Measurements from ENCODE around the gene TLR4. TPM values are rescaled to one million over a fixed set of nuclear protein-coding genes. Genes with fewer than 3 reads are reported as not detected.

The TLR4 gene
- total and polyA plus RNA-seq, 10 of the 15 experiments (the other 5 are each of a cell fraction or from before 2014, with no cell fraction given), result 0.03 to 0.50 (median 0.16) TPM

DNA sequence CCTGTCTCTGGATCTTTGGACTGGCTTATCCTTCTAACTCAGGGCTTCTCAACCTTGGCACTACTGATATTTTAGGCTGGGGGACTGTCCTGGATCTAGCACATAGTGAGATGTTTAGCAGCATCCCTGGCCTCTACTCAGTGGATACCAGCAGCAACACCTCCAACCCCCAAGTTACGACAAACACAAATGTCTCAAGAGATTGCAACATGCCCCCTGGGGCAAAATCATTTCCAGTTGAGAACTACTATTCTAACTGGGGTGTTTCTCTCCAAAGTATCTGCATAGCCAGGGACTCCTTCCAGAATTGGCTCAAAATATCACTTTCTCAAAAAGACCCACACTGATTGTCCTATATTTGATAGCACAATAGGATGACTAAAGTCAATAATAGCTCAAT, 7.2 kb upstream of the TLR4 start:
- no peak overlapping the region for H3K9ac ChIP-seq (ENCODE audit: control insufficient read depth, insufficient read depth, low read length)
- ChIA-PET SMC1A (ENCODE audit: uncharacterized antibody, unreplicated experiment) (no interaction called here), RAD21 (ENCODE audit: unreplicated experiment) (no interaction called here), POLR2A (no interaction called here), CTCF (no interaction called here)
- DNase-seq (ENCODE audit: low read depth, low spot score), result no peak
- no peaks in the 10 kb centered on the region for H3K79me2 ChIP-seq (ENCODE audit: control insufficient read depth, insufficient read depth, low read length)
- no TSS peak for BruUV-seq (replicated peaks)
- H3K4me2 ChIP-seq (ENCODE audit: control insufficient read depth, insufficient read depth), result no peak overlapping the region
- H2AFZ ChIP-seq (ENCODE audit: control insufficient read depth, low read depth, low read length), result no peak overlapping the region
- intact Hi-C loops (cut with micrococcal nuclease; ENCODE audit: unreplicated experiment), result no loop called here
- no peaks in the 10 kb centered on the region for H3K27me3 ChIP-seq (replicated peaks in 1 of 2; ENCODE audit: control insufficient read depth in 2 of 2, insufficient read depth in 2 of 2, low read length in 1 of 2)
- FAIRE-seq, result no peak
- TF ChIP-seq NFYB (IDR thresholded peaks at IDR 0.05; ENCODE audit: insufficient read depth, low read depth, low read length) (0 out of 2 replicates have a peak, but pooled peaks have one; percentile 42), MTA2 (IDR thresholded peaks at IDR 0.05; ENCODE audit: low read depth) (no peak)
- WGBS (ENCODE audit: insufficient coverage, insufficient replicate concordance, low lambda C conversion rate, missing lambda C conversion rate), result 0% methylated on average over 1 of the region's 1 CpG
- no peaks in the 10 kb centered on the region for H3K36me3 ChIP-seq (ENCODE audit: control insufficient read depth in 2 of 2, insufficient read depth in 2 of 2, low read length in 1 of 2)
- no peaks in the 10 kb centered on the region for H4K20me1 ChIP-seq (ENCODE audit: control insufficient read depth, insufficient read depth)
- no peak overlapping the region for H3K4me3 ChIP-seq
- H3K4me1 ChIP-seq (ENCODE audit: control insufficient read depth, insufficient read depth, low read length), result no peaks in the 10 kb centered on the region
- in situ Hi-C loops (cut with MboI), result no loop called here
- no peak overlapping the region for H3K27ac ChIP-seq (ENCODE audit: control insufficient read depth, insufficient read depth)
- ATAC-seq, result no peak
- H3K9me3 ChIP-seq (replicated peaks; ENCODE audit: control insufficient read depth, insufficient read depth, low read length), result no peaks in the 10 kb centered on the region

DNA sequence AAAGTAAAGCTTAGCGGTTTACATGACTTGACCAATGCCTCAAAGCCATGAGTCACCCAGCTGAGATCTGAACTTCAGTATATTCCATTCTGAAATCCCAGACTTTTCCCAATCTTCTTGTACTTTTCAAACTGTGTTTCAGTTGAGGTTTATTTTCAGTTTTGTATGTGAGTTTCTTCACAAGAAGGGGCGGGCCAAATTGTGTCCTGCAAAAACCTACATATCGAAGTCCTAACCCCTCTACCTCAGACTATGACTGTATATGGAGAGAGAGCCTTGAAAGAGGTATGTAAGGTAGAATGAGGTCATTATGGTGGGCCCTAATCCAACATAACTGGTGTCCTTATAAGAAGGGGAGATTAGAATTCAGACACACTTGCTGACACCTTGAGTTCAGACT, 666 bp upstream of the TLR4 start:
- no peak overlapping the region for H3K4me2 ChIP-seq (ENCODE audit: control insufficient read depth, insufficient read depth)
- intact Hi-C loops (cut with micrococcal nuclease; ENCODE audit: unreplicated experiment), result loop anchor here (5.0 kb wide), 1 partner anchor 56 kb away; no protein-coding TSS in a partner anchor
- no TSS peak for BruUV-seq (replicated peaks)

More for the DNA sequence above, 666 bp upstream of the TLR4 start:
- in situ Hi-C loops (cut with MboI), result no loop called here
- RAD21 ChIA-PET (ENCODE audit: unreplicated experiment), result interaction anchor here (1.3 kb wide), 1 partner anchor 21 kb away, joined by 3 read pairs; no protein-coding TSS in a partner anchor
- no peak overlapping the region for H2AFZ ChIP-seq (ENCODE audit: control insufficient read depth, low read depth, low read length)
- H3K79me2 ChIP-seq (ENCODE audit: control insufficient read depth, insufficient read depth, low read length), result no peaks in the 10 kb centered on the region
- H4K20me1 ChIP-seq (ENCODE audit: control insufficient read depth, insufficient read depth), result no peaks in the 10 kb centered on the region
- no peak for TF ChIP-seq LARP7 (IDR thresholded peaks at IDR 0.05)
- TF ChIP-seq, protein P1, sequence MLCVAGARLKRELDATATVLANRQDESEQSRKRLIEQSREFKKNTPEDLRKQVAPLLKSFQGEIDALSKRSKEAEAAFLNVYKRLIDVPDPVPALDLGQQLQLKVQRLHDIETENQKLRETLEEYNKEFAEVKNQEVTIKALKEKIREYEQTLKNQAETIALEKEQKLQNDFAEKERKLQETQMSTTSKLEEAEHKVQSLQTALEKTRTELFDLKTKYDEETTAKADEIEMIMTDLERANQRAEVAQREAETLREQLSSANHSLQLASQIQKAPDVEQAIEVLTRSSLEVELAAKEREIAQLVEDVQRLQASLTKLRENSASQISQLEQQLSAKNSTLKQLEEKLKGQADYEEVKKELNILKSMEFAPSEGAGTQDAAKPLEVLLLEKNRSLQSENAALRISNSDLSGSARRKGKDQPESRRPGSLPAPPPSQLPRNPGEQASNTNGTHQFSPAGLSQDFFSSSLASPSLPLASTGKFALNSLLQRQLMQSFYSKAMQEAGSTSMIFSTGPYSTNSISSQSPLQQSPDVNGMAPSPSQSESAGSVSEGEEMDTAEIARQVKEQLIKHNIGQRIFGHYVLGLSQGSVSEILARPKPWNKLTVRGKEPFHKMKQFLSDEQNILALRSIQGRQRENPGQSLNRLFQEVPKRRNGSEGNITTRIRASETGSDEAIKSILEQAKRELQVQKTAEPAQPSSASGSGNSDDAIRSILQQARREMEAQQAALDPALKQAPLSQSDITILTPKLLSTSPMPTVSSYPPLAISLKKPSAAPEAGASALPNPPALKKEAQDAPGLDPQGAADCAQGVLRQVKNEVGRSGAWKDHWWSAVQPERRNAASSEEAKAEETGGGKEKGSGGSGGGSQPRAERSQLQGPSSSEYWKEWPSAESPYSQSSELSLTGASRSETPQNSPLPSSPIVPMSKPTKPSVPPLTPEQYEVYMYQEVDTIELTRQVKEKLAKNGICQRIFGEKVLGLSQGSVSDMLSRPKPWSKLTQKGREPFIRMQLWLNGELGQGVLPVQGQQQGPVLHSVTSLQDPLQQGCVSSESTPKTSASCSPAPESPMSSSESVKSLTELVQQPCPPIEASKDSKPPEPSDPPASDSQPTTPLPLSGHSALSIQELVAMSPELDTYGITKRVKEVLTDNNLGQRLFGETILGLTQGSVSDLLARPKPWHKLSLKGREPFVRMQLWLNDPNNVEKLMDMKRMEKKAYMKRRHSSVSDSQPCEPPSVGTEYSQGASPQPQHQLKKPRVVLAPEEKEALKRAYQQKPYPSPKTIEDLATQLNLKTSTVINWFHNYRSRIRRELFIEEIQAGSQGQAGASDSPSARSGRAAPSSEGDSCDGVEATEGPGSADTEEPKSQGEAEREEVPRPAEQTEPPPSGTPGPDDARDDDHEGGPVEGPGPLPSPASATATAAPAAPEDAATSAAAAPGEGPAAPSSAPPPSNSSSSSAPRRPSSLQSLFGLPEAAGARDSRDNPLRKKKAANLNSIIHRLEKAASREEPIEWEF (IDR thresholded peaks at IDR 0.05; ENCODE audit: insufficient replicate concordance, low read depth, low read length), result no peak
- SMC1A ChIA-PET (ENCODE audit: uncharacterized antibody, unreplicated experiment), result interaction anchor here (1.0 to 1.9 kb wide), 5 partner anchors 11 to 70 kb away, joined by 3 to 5 read pairs (median 4); no protein-coding TSS in a partner anchor
- H3K9me3 ChIP-seq (replicated peaks; ENCODE audit: control insufficient read depth, insufficient read depth, low read length), result no peaks in the 10 kb centered on the region; the same call in 2 of the 3 replicates
- ATAC-seq, result peak; percentile 21
- H3K4me3 ChIP-seq, result no peak overlapping the region
- H3K27ac ChIP-seq (ENCODE audit: control insufficient read depth, insufficient read depth), result no peak overlapping the region
- WGBS (ENCODE audit: insufficient coverage, insufficient replicate concordance, low lambda C conversion rate, missing lambda C conversion rate), result 41% methylated on average over 3 of the region's 3 CpGs
- DNase-seq (ENCODE audit: low read depth, low spot score), result no peak
- FAIRE-seq, result no peak
- no peaks in the 10 kb centered on the region for H3K27me3 ChIP-seq (replicated peaks in 1 of 2; ENCODE audit: control insufficient read depth in 2 of 2, insufficient read depth in 2 of 2, low read length in 1 of 2)
- POLR2A ChIA-PET, result interaction anchor here (0.9 to 1.1 kb wide), 2 partner anchors 18 to 21 kb away, joined by 3 read pairs; no protein-coding TSS in a partner anchor
- H3K36me3 ChIP-seq (ENCODE audit: control insufficient read depth in 2 of 2, insufficient read depth in 2 of 2, low read length in 1 of 2), result no peaks in the 10 kb centered on the region
- no peak overlapping the region for H3K9ac ChIP-seq (ENCODE audit: control insufficient read depth, insufficient read depth, low read length)
- peaks cover 3% of the 10 kb centered on the region; the same call in 1 of the 2 replicates for H3K4me1 ChIP-seq (ENCODE audit: control insufficient read depth, insufficient read depth, low read length)
- CTCF ChIA-PET, result interaction anchor here (1.0 to 2.3 kb wide), 3 partner anchors 14 to 21 kb away, joined by 3 to 7 read pairs (median 3); no protein-coding TSS in a partner anchor

Data from GM12878 (cell line).